Smooth muscle cell of the coronary artery (primary cell): ENCODE results near the gene EIF4A3. TPM values are rescaled to one million over a fixed set of nuclear protein-coding genes. Genes with fewer than 3 reads are reported as not detected.

Experiments used
- total RNA-seq: library from RNA; depleted of rRNA; stranded (reverse); fragments of >200 nt; gene quantifications from 2 replicates; pipeline ENCODE4 v1.2.3, GENCODE V29; 2014; ENCODE audit warnings: low replicate concordance

EIF4A3 gene
- total RNA-seq, result 97.9 and 194 TPM in 2 replicates

DNA sequence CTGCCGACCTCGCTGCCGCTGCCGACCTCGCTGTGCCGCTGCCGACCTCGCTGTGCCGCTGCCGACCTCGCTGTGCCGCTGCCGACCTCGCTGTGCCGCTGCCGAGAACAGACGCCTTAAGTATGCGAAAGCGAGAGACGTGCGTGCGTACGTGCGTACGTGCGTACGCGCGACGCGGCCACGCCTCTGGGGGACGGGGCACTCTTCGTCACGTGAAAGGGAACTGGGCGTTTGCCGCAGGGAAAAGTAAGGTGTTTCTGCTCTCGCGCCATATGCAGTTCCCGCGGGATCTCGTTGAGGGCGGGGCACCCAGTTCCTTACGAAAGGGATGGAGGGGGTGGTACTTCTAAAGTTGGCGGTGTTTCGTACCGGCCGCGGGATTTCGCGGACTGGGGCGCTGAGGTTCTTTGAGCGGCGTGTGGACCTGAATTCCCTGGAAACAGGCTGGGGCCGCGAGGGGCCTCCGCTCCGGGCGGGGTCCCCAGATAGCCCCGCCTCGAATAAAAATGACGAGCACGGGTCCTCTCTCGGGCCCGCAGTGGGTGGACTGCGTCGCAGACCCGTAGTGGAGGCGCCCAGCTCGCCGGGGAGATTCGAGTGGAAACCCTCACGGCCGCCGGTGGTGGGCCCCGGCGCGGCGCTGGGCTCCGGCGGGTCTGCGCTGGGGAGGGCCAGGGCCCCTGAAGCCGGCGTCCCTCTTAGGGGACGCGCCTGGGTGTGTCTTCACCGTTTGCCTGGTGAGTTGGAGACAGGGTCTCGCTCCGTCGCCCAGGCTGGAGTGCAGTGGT, at the start of gene EIF4A3:
EIF4A3 (minus strand) TSS at position 94 of the 788 bp plus-strand sequence. CDS start 167 bp downstream, outside the sequence.

DNA sequence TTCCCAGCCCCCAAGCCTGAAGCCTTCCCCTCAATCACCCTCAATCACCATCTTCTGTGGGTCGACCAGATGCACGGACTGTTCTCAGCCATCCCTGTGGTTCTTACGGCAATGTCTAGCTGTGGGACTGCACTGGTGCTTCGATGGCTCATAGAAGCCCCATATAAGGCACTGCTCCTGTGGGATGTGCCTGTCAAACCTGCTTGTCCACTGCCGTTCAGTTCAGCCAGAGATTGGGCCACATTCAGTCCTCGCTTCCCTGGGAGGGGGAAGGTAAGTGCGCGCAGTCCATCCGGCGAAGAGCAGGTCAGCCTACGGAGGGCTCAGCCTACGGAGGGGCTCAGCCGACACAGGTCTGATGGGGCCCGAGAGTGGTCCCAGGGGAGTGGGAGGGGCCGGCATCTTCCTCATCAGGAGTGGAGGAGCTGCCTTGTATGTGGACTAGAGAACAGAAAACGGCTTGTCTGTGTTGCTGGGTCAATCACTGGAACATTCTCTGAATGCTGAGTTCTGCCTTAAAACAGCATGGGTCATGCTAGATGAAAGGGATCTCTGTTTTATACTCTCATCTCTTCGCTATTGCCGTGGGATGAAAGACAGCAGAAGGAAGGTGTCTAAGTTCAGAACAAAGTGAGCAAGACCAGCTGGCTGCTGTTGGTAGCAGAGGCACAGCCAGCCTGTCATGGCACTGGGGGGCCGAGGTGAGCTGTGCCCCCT, 23.0 kb upstream of the EIF4A3 start, which contains the start of gene CARD14:
CARD14 (plus strand) TSS at position 247 of the 717 bp plus-strand sequence. CDS start 11,409 bp downstream, outside the sequence.

DNA sequence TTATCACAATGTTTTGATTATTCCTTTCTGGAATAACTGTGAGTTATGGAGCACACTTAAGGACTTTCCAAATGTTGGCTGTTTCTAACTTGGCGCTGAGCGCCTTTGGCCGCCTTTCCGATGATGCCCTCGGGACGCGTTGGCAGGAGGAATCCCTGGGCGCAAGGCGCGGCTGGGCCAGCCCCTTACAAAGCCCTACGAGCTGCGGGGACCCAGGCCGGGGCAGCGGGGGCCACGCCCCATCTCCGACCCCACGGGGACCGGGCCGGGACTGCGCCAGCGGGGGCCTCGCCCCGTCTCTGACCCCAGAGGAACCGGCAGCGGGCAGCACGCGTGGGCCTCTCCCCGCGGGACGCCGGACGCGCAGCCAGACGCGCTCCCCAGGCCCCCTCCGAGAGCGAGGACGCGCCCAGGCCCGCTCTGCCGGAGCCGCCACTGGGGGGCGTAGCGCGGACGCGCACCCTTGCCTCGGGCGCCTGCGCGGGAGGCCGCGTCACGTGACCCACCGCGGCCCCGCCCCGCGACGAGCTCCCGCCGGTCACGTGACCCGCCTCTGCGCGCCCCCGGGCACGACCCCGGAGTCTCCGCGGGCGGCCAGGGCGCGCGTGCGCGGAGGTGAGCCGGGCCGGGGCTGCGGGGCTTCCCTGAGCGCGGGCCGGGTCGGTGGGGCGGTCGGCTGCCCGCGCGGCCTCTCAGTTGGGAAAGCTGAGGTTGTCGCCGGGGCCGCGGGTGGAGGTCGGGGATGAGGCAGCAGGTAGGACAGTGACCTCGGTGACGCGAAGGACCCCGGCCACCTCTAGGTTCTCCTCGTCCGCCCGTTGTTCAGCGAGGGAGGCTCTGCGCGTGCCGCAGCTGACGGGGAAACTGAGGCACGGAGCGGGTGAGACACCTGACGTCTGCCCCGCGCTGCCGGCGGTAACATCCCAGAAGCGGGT, 45.6 kb downstream of the EIF4A3 start, which contains the start of gene GAA:
GAA (plus strand) TSS at position 571 of the 935 bp plus-strand sequence. CDS start 3,006 bp downstream, outside the sequence.

Other genes starting within 250 kb of the EIF4A3 start
- 30.0 and 48.4 TPM in 2 replicates for gene TBC1D16, start 111.3 kb downstream of the EIF4A3 start, total RNA-seq
- 1.8 and 4.2 TPM in 2 replicates for gene CCDC40, start 110.5 kb downstream of the EIF4A3 start, total RNA-seq
- gene GAA, start 45.5 kb downstream of the EIF4A3 start, total RNA-seq, result 10.1 and 17.1 TPM in 2 replicates
- gene CARD14, start 22.9 kb upstream of the EIF4A3 start, total RNA-seq, result under 0.01 and 0.12 TPM in 2 replicates
- 10.4 and 16.5 TPM in 2 replicates for gene SGSH, start 73.2 kb upstream of the EIF4A3 start, total RNA-seq
- gene SLC26A11, start 73.3 kb upstream of the EIF4A3 start, total RNA-seq, result 5.9 TPM in 2 replicates
- 64.0 and 251 TPM in 2 replicates for gene RNF213, start 113.7 kb upstream of the EIF4A3 start, total RNA-seq